ENCODE results near the gene DISP1. TPM values are rescaled to one million over a fixed set of nuclear protein-coding genes. Genes with fewer than 3 reads are reported as not detected.
"Not testable (repeated sequence)": the region's sequence is repeated elsewhere in the genome, so short reads cannot be mapped to it uniquely, and the experiment has no call there.

DISP1 gene
- polyA plus RNA-seq, 3 donors from 2014 or later = 2.5 to 5.1 (median 2.8) TPM

DNA sequence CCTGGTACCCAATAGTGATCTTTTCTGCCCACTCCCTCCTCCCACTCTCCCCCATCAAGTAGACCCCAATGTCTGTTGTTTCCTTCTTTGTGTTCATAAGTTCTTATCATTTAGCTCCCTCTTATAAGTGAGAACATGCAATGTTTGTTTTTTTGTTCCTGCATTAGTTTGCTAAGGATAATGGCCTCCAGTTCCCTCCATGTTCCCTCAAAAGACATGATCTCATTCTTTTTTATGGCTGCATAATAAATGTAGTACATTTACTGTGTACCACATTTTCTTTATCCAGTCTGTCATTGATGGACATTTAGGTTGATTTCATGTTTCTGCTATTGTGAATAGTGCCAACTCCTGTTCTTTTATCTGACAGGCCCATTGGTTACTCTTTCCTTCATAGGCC is 35.7 kb downstream of the DISP1 start:
- not testable (repeated sequence) for H3K27me3 Mint-ChIP-seq (ENCODE audit: low read depth in 3 of 3); DNase-seq; H3K4me3 Mint-ChIP-seq; H3K27ac Mint-ChIP-seq; H3K9me3 Mint-ChIP-seq; H3K4me1 Mint-ChIP-seq
- peaks cover 15 to 21% (median 19%) of the 10 kb centered on the region in 3 donors for H3K36me3 Mint-ChIP-seq

DNA sequence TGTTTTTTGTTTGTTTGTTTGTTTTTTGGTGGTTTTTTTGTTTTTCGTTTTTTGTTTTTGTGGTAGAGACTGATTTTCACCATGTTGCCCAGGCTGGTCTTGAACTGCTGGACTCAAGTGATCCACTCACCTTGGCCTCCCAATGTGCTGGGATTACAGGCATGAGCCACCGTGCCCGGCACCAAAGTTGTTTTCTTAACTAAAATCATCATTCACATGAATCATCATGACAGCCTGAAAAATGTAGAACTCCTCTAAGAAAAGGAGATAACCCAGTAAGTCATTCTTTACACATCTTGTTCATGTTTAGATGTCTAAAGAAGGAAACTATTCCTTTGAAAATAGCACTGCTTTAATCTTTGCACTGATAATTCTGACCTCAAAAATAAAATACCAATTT is 37.5 kb downstream of the DISP1 start:
- Mint-ChIP-seq H3K36me3 (peaks cover 19 to 24% (median 23%) of the 10 kb centered on the region in 3 donors), H3K4me1 (no peaks in the 10 kb centered on the region), H3K27me3 (ENCODE audit: low read depth in 3 of 3) (no peaks in the 10 kb centered on the region), H3K9me3 (peaks cover 0 to 2% (median 0%) of the 10 kb centered on the region in 6 donors), H3K4me3 (no peak overlapping the region), H3K27ac (no peak overlapping the region)
- DNase-seq = no peak

DNA sequence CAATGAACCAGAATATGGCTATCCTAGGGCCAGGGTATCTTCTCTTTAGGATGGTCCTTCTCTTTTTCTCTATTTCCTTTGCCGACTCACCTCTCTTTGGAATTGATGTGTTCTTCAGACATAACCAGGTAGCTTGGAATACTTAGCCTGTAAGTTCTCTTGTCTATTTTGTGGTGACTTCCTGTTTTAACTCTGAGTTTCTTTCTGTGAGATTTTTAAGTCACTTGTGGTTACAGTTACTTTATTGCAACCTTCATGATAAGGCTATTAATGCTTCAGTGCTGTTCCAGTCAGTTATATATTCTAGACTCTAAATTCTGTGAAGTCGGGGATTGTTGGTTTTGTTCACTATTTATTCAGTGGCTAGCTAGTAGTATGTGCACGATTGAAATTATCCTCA is 46.2 kb downstream of the DISP1 start:
- Mint-ChIP-seq H3K36me3 (peaks cover 8 to 16% (median 11%) of the 10 kb centered on the region in 3 donors), H3K9me3 (peaks cover 0 to 5% (median 0%) of the 10 kb centered on the region in 6 donors), H3K4me1 (peaks cover 11 to 22% of the 10 kb centered on the region in 2 donors), H3K27ac (peak overlapping the region in 3 of 6 donors; percentile 1 to 17 (median 6)), H3K4me3 (no peak overlapping the region), H3K27me3 (ENCODE audit: low read depth in 3 of 3) (no peaks in the 10 kb centered on the region)
- no peak for DNase-seq

Other genes starting within 250 kb of the DISP1 start
- gene TAF1A, start 225.1 kb upstream of the DISP1 start, polyA plus RNA-seq = 1 to 10 TPM in 2 of 3 donors, under 1 TPM in 1; 0.98 to 8.3 (median 3.4) TPM
- 10 to 100 TPM; 24.5 to 61.6 (median 50.8) TPM for gene MIA3, start 196.9 kb upstream of the DISP1 start, polyA plus RNA-seq
- 10 to 100 TPM; 16.7 to 22.0 (median 21.2) TPM for gene AIDA, start 102.5 kb upstream of the DISP1 start, polyA plus RNA-seq
- gene BROX, start 102.5 kb upstream of the DISP1 start, polyA plus RNA-seq = 10 to 100 TPM; 17.5 to 26.5 (median 22.1) TPM
- gene FAM177B, start 77.8 kb upstream of the DISP1 start, polyA plus RNA-seq = not detected